Measurements from ENCODE around the gene AKAP6. TPM values are rescaled to one million over a fixed set of nuclear protein-coding genes. Genes with fewer than 3 reads are reported as not detected.

Gene AKAP6
- total RNA-seq, 1 donor from 2014 or later, result 0.21 TPM

DNA sequence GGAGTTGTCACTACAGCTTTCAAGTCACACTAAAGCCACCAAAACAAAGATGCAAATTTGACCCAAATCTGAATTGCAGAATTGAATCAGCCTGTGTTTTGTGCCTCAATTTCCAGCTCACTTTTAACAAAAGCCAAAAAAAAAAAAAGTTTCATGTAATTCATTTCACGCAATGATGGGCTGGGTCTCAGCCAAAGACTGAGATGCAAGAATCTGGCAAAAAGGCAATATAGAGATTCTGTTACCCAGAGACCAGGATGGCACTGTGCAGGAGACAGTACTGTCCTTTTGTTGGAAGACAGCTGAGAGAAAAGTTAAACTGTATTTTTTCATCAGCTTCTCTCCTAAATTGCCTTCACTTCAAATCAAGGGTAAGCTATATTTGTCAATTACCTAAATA lies 403.9 kb downstream of the AKAP6 start:
- DNase-seq (ENCODE audit: low spot score), result no peak
- Mint-ChIP-seq H3K4me1 (ENCODE audit: low read depth) (no peaks in the 10 kb centered on the region), H3K27me3 (ENCODE audit: insufficient read depth) (no peaks in the 10 kb centered on the region), H3K4me3 (no peak overlapping the region), H3K27ac (no peak overlapping the region), H3K9me3 (no peaks in the 10 kb centered on the region), H3K36me3 (ENCODE audit: low read depth) (no peaks in the 10 kb centered on the region)
- intact Hi-C loops (cut with micrococcal nuclease), result no loop called here

DNA sequence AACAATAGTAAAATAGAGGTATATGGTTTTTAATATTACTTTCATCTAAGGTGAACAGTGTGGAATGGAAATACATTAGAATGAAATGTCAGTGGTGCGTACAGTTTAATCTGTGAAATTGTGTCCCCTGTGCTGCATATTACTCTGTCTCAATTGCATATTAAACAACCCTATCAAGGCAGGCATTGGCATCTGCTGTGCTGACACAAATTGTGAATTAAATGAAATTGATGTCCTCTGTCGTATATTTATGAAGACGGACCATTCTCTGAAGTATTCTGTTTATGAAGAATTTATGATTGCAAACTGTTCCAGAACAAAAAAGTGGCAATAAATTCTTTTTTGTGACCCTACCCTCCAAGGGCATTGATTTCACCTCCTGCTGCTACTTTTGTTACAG lies 405.2 kb downstream of the AKAP6 start:
- no peak for DNase-seq (ENCODE audit: low spot score)
- Mint-ChIP-seq H3K36me3 (ENCODE audit: low read depth) (no peaks in the 10 kb centered on the region), H3K27ac (no peak overlapping the region), H3K4me3 (no peak overlapping the region), H3K4me1 (ENCODE audit: low read depth) (no peaks in the 10 kb centered on the region), H3K9me3 (no peaks in the 10 kb centered on the region), H3K27me3 (ENCODE audit: insufficient read depth) (no peaks in the 10 kb centered on the region)
- intact Hi-C loops (cut with micrococcal nuclease), result no loop called here

DNA sequence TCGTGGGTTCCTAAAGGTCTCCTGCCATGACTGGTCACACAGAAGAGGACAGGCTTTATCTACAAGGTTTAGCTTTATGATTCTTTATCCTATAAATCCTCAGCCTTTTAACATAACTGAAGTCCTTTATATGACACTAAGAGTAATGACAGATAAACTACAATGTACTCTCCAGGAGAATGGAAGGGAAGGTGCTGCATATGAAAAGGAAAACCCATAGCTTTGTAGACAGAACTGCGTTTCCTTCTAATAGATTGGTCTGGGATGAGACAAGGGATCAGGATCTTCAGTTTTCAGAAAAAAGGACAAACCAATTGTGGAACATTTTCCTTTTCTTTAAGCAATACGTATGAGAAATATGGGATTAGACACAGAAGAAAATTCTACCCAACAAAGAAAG lies 408.5 kb downstream of the AKAP6 start:
- intact Hi-C loops (cut with micrococcal nuclease), result no loop called here
- H3K36me3 Mint-ChIP-seq (ENCODE audit: low read depth), result no peaks in the 10 kb centered on the region
- H3K27me3 Mint-ChIP-seq (ENCODE audit: insufficient read depth), result no peaks in the 10 kb centered on the region
- DNase-seq (ENCODE audit: low spot score), result no peak
- H3K4me1 Mint-ChIP-seq (ENCODE audit: low read depth), result no peaks in the 10 kb centered on the region
- H3K27ac Mint-ChIP-seq, result no peak overlapping the region
- no peak overlapping the region for H3K4me3 Mint-ChIP-seq
- no peaks in the 10 kb centered on the region for H3K9me3 Mint-ChIP-seq

DNA sequence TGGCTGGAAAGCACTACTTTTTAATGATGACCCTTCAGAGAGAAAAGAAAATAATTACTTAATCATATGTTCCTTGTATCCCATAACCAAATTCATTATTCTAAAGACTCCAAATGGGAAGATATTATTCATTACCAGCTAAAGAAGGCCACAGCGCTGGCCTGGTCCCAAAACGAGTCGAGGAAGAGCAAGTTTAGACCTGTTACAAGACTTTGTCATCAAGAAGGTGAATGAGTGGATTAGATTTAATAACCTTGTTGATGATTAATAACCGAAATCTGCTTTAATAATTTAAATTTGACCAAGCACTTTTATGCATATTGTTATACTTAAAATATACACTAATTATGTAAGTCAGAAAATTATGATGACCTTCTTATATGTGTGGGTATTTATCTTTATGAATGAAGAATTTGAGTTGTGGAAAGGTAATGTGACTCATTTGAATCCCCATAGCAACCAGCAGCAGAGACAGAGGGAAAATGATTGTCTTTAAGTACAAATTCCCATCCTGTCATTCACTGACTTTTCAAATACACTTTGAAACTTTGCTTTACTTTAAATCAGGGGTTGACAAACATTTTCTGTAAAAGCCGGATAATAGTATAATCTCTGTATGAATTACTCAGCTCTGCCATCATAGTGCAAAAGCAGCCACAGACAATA lies 409.2 kb downstream of the AKAP6 start:
- no peaks in the 10 kb centered on the region for H3K4me1 Mint-ChIP-seq (ENCODE audit: low read depth)
- H3K27me3 Mint-ChIP-seq (ENCODE audit: insufficient read depth), result no peaks in the 10 kb centered on the region
- no peak overlapping the region for H3K27ac Mint-ChIP-seq
- H3K4me3 Mint-ChIP-seq, result no peak overlapping the region
- no peaks in the 10 kb centered on the region for H3K36me3 Mint-ChIP-seq (ENCODE audit: low read depth)
- no peaks in the 10 kb centered on the region for H3K9me3 Mint-ChIP-seq
- DNase-seq (ENCODE audit: low spot score), result no peak
- intact Hi-C loops (cut with micrococcal nuclease), result no loop called here

DNA sequence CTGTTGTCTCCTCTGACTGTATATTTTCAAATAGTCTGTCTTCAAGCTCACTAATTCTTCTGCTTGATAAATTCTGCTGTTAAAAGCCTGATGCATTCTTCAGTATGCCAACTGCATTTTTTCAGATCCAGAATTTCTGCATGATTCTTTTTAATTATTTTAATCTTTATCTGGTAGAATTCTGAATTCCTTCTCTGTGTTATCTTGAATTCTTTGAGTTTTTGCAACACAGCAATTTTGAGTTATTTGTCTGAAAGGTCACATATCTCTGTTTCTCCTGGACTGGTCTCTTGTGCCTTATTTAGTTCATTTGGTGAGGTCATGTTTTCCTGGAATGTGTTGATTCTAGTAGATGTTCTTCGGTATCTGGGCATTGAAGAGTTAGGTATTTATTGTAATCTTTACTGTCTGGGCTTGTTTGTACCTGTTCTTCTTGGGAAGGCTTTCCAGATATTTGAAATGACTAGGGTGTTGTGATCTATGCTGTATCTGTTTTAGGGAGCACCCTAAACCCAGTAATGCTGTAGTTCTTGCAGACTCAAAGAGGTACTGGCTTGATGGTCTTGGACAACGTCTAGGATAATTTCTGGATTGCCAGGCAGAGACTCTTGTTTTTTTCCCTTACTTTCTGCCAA lies 415.8 kb downstream of the AKAP6 start:
- DNase-seq (ENCODE audit: low spot score), result no peak
- Mint-ChIP-seq H3K9me3 (no peaks in the 10 kb centered on the region), H3K4me1 (ENCODE audit: low read depth) (no peaks in the 10 kb centered on the region), H3K27ac (no peak overlapping the region), H3K36me3 (ENCODE audit: low read depth) (no peaks in the 10 kb centered on the region), H3K27me3 (ENCODE audit: insufficient read depth) (no peaks in the 10 kb centered on the region), H3K4me3 (no peak overlapping the region)
- intact Hi-C loops (cut with micrococcal nuclease), result no loop called here

DNA sequence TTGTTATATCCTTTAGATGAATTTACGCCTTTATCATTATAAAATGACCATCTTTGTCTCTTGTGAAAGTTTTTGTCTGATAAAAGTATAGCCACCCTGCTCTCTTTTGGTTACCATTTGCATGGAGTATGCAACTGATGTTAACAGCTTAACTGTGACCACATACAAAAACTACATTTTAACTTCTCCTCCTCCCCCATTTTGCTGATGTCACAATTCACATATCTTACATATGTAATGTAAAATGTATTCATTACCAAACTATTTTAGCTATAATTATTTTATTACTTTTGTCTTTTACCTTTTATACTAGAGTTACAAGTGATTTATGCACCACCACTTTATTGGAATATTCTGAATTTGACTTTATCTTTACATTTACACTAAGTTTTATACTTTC lies 425.1 kb downstream of the AKAP6 start:
- Mint-ChIP-seq H3K36me3 (ENCODE audit: low read depth) (no peaks in the 10 kb centered on the region), H3K27me3 (ENCODE audit: insufficient read depth) (no peaks in the 10 kb centered on the region), H3K4me3 (no peak overlapping the region), H3K27ac (no peak overlapping the region), H3K9me3 (peaks cover 17% of the 10 kb centered on the region), H3K4me1 (ENCODE audit: low read depth) (no peaks in the 10 kb centered on the region)
- intact Hi-C loops (cut with micrococcal nuclease), result no loop called here
- DNase-seq (ENCODE audit: low spot score), result no peak

DNA sequence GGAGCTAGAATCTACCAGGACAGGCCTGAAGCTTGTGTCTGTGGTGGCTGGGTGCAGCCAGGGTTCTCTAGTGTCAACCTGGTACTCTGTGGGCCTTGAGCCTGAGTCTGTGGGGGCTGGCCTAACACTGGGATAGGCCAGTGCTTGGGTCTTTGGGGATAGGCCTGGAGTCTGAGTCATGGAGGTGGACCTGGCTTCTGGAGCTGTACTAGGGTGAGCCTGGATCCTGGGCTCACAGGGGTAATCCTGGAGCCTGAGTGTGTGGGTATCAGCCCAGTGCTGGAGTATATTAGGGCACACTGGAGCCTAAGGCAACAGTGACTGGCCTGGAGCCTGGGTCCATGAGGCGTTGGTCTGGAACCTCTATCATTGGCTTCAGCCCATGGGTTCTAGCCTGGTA lies 427.1 kb downstream of the AKAP6 start:
- no peaks in the 10 kb centered on the region for H3K27me3 Mint-ChIP-seq (ENCODE audit: insufficient read depth)
- no peaks in the 10 kb centered on the region for H3K36me3 Mint-ChIP-seq (ENCODE audit: low read depth)
- no peak overlapping the region for H3K4me3 Mint-ChIP-seq
- no peak for DNase-seq (ENCODE audit: low spot score)
- H3K4me1 Mint-ChIP-seq (ENCODE audit: low read depth), result no peaks in the 10 kb centered on the region
- peaks cover 18% of the 10 kb centered on the region for H3K9me3 Mint-ChIP-seq
- H3K27ac Mint-ChIP-seq, result no peak overlapping the region
- intact Hi-C loops (cut with micrococcal nuclease), result no loop called here

DNA sequence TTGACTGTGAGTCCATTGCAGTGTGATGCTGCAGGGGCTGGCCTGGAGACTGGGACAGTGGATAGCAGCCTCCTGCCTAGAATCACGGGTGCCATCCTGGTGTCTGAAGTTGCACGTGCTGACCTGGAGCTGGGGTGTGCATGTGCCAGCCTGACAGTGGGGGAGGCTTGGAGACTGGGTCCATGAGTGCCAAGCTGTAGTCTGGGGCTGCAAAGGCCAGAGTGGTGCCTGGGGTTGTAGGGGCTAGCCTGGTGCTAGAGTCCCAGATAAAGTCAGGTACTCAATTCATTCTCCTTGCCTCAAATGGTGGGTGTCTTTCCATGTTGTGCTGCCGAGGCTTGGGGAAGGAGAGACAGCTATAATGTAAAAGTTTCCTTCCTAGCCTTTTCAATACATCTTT lies 427.7 kb downstream of the AKAP6 start:
- H3K27ac Mint-ChIP-seq, result no peak overlapping the region
- H3K36me3 Mint-ChIP-seq (ENCODE audit: low read depth), result no peaks in the 10 kb centered on the region
- peaks cover 21% of the 10 kb centered on the region for H3K9me3 Mint-ChIP-seq
- intact Hi-C loops (cut with micrococcal nuclease), result no loop called here
- H3K4me1 Mint-ChIP-seq (ENCODE audit: low read depth), result no peaks in the 10 kb centered on the region
- no peaks in the 10 kb centered on the region for H3K27me3 Mint-ChIP-seq (ENCODE audit: insufficient read depth)
- H3K4me3 Mint-ChIP-seq, result no peak overlapping the region
- no peak for DNase-seq (ENCODE audit: low spot score)

DNA sequence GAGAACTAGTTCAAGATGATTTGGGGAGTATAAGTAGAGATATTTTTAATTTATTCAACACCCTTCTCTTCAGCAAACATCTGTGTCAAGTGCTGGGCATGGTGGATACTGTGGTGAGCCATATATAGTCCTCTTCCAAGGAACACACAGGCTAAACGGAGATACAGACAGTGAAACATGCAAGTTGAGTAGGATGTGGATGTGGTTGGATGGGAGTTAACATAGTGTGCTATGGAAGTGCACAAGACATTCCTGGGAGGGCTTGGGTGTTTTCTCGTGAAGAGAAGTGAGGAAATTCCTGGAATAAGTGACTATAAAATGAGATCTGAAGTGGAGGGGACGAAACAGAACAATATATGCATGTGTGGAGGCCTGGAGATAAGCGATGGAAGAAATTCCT lies 428.5 kb downstream of the AKAP6 start:
- intact Hi-C loops (cut with micrococcal nuclease), result no loop called here
- Mint-ChIP-seq H3K9me3 (peaks cover 21% of the 10 kb centered on the region), H3K36me3 (ENCODE audit: low read depth) (no peaks in the 10 kb centered on the region), H3K4me1 (ENCODE audit: low read depth) (no peaks in the 10 kb centered on the region), H3K27ac (no peak overlapping the region), H3K27me3 (ENCODE audit: insufficient read depth) (no peaks in the 10 kb centered on the region), H3K4me3 (no peak overlapping the region)
- no peak for DNase-seq (ENCODE audit: low spot score)

DNA sequence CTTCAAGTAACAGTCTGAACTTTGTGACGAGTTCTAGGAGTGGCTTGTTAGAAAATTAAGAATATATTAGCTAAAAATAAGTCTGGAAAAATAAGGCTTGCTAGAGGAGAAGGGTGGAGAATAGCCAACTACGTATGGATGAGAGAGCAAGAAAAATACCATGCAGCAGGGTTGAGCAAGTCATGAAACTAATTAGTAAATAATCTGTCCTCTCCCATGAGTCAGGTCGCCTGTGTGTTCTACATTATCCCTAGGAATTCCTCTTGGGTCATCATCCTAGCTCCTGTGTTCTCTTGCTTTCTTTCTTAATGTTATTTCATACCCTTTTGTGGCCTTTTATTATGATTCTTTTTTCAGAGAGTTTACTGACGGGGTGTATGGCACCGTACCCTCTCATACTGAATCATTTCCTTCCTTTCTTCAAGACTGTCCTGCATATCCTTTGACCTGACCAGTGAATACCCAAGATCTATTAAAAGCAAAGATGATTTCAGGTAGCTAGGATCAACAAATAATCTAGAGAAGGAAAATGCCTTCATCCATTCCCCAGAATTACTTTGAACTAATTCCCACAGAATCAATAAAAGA lies 432.4 kb downstream of the AKAP6 start:
- Mint-ChIP-seq H3K9me3 (peaks cover 13% of the 10 kb centered on the region), H3K4me3 (no peak overlapping the region), H3K27ac (no peak overlapping the region), H3K27me3 (ENCODE audit: insufficient read depth) (no peaks in the 10 kb centered on the region), H3K4me1 (ENCODE audit: low read depth) (no peaks in the 10 kb centered on the region), H3K36me3 (ENCODE audit: low read depth) (no peaks in the 10 kb centered on the region)
- intact Hi-C loops (cut with micrococcal nuclease), result no loop called here
- DNase-seq (ENCODE audit: low spot score), result no peak

DNA sequence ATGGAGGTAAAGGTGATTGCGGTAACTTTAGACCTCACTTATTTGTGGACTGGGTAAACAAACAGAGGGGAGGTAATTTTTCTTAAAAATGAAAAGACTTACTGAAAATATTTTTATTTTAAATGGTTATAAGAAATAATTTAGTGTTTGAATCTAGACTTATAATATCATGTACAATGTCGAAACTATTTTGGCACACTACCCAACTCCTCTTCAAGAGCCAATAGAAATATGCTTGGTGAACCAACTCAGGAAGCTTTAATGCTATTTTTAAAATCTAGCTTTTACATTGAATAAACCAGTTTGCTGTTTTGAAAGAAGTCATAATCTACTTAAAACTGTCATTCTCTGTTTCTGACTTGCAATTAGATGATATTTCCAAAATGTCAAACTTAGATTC lies 433.8 kb downstream of the AKAP6 start:
- intact Hi-C loops (cut with micrococcal nuclease), result no loop called here
- H3K27ac Mint-ChIP-seq, result no peak overlapping the region
- H3K27me3 Mint-ChIP-seq (ENCODE audit: insufficient read depth), result no peaks in the 10 kb centered on the region
- no peak for DNase-seq (ENCODE audit: low spot score)
- no peak overlapping the region for H3K4me3 Mint-ChIP-seq
- H3K36me3 Mint-ChIP-seq (ENCODE audit: low read depth), result no peaks in the 10 kb centered on the region
- H3K4me1 Mint-ChIP-seq (ENCODE audit: low read depth), result no peaks in the 10 kb centered on the region
- H3K9me3 Mint-ChIP-seq, result peaks cover 4% of the 10 kb centered on the region

DNA sequence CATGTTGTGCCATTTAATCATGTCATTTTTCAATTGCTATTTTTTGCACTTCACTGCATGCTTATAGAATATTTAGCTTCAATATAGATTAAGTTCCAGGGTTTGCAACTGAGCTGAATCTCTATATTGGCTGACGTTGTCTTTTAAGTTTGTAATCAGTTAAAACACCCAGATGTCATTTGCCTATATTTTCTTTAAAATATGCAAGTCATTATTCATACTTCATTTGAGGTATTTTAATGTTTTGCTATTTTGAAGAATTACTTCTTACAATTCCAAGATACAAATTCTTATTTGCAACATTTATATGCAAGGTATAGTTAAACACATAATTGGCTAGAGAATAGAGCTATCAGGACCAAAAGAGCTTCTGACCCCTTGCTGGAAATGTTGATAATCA lies 434.6 kb downstream of the AKAP6 start:
- no peaks in the 10 kb centered on the region for H3K36me3 Mint-ChIP-seq (ENCODE audit: low read depth)
- peaks cover 4% of the 10 kb centered on the region for H3K9me3 Mint-ChIP-seq
- no peak for DNase-seq (ENCODE audit: low spot score)
- H3K27me3 Mint-ChIP-seq (ENCODE audit: insufficient read depth), result no peaks in the 10 kb centered on the region
- intact Hi-C loops (cut with micrococcal nuclease), result no loop called here
- no peaks in the 10 kb centered on the region for H3K4me1 Mint-ChIP-seq (ENCODE audit: low read depth)
- no peak overlapping the region for H3K27ac Mint-ChIP-seq
- no peak overlapping the region for H3K4me3 Mint-ChIP-seq

DNA sequence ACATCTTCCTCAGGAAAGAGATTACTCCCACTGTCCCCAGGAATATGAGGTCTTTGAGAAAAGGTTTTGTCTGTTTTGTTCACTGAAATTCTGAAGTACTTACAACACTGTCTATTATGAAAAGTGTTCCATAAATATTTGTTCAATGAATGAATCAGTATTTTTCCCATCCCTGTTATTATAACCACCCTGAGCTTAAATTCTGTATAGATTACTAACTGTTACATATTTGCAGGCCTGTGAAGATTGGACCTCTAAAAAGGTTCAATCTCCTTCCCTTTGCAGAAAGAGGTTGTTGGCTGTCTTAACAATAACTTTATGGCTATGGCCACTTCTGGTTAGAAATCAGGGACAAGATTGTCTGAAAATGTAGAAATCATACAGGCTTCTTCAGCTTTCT lies 435.0 kb downstream of the AKAP6 start:
- no peaks in the 10 kb centered on the region for H3K27me3 Mint-ChIP-seq (ENCODE audit: insufficient read depth)
- no peak for DNase-seq (ENCODE audit: low spot score)
- no peak overlapping the region for H3K27ac Mint-ChIP-seq
- no peaks in the 10 kb centered on the region for H3K4me1 Mint-ChIP-seq (ENCODE audit: low read depth)
- H3K36me3 Mint-ChIP-seq (ENCODE audit: low read depth), result no peaks in the 10 kb centered on the region
- H3K4me3 Mint-ChIP-seq, result no peak overlapping the region
- intact Hi-C loops (cut with micrococcal nuclease), result no loop called here
- peaks cover 4% of the 10 kb centered on the region for H3K9me3 Mint-ChIP-seq

Measured in activated T-helper 1 cell treated with anti-CD3 and anti-CD28 coated beads, Interleukin-12 subunit alpha, Interleukin-12 subunit beta, Interleukin-2, Interleukin-4 antibody, amounts not matched to agents 30 ng/mL and 10 ng/mL and 1 ng/mL, durations not matched to agents 14 hours and 24 hours and 36 hours (primary cell).